A673 (cell line): ENCODE measurements around the gene SMARCA4. TPM values are rescaled to one million over a fixed set of nuclear protein-coding genes. Genes with fewer than 3 reads are reported as not detected.

Experiments
- BruUV-seq: library from RNA; stranded (reverse); fragments of 400-500 nt; replicated peaks from 2 replicates; lab custom pipeline; 2021; lab: Mats Ljungman, UMichigan
- CTCF ChIA-PET: fragments of 300-600 bp; sonication (Branson Sonifier 250); formaldehyde crosslinking; loops from one replicate; lab custom pipeline; 2022; ENCODE audit warnings: antibody characterized with exemption; lab: Charles Lee
- POLR2A ChIA-PET: fragments of 300-600 bp; sonication (Branson Sonifier 250); formaldehyde crosslinking; loops from one replicate; lab custom pipeline; 2022; ENCODE audit warnings: antibody characterized with exemption; ENCODE audit not compliant: low non-redundant PET; lab: Charles Lee
- DNase-seq: peaks from one replicate; pipeline ENCODE4 v3.0.0-alpha.2; 2015; ENCODE audit warnings: low spot score
- H3K27ac ChIP-seq: fragments of 200-600 bp; sonication (generic); 2 replicates; pipeline ENCODE4 v1.5.1; 2016; ENCODE audit warnings: mixed run types, low read depth, mild to moderate bottlenecking, mixed read lengths, antibody characterized with exemption, low read length; ENCODE audit not compliant: poor library complexity, severe bottlenecking
- H3K27me3 ChIP-seq: fragments of 200-600 bp; sonication (generic); replicated peaks from 2 replicates; pipeline ENCODE4 v1.6.1; 2017; ENCODE audit warnings: mixed run types, low read depth, mild to moderate bottlenecking, mixed read lengths, antibody characterized with exemption, low read length; ENCODE audit not compliant: insufficient read depth, poor library complexity
- H3K36me3 ChIP-seq: fragments of 200-600 bp; sonication (generic); 2 replicates; pipeline ENCODE4 v1.6.1; 2016; ENCODE audit warnings: mixed run types, mild to moderate bottlenecking, mixed read lengths, antibody characterized with exemption, low read length; ENCODE audit not compliant: insufficient read depth, poor library complexity, severe bottlenecking
- H3K4me1 ChIP-seq: fragments of 200-600 bp; sonication (generic); 2 replicates; pipeline ENCODE4 v1.6.1; 2017; ENCODE audit warnings: mixed run types, mild to moderate bottlenecking, mixed read lengths, antibody characterized with exemption, low read length; ENCODE audit not compliant: insufficient read depth, poor library complexity, severe bottlenecking
- H3K4me3 ChIP-seq: fragments of 200-600 bp; sonication (generic); 2 replicates; pipeline ENCODE4 v1.5.1; 2016; ENCODE audit warnings: low read depth, mixed run types, mild to moderate bottlenecking, mixed read lengths, low read length; ENCODE audit not compliant: poor library complexity, severe bottlenecking
- H3K9me3 ChIP-seq: fragments of 200-600 bp; sonication (generic); 2 replicates; pipeline ENCODE4 v1.6.1; 2016; ENCODE audit warnings: mixed run types, low read depth, mild to moderate bottlenecking, mixed read lengths, antibody characterized with exemption, low read length; ENCODE audit not compliant: poor library complexity, severe bottlenecking
- EZH2 ChIP-seq: fragments of 200-600 bp; sonication (generic); IDR thresholded peaks from 2 replicates; pipeline ENCODE4 v1.6.1; 2017; ENCODE audit warnings: borderline replicate concordance, low read depth, mild to moderate bottlenecking, mixed read lengths, antibody characterized with exemption, low read length; ENCODE audit not compliant: poor library complexity, severe bottlenecking
- intact Hi-C: fragments of 100-400 bp; cut with micrococcal nuclease; formaldehyde crosslinking; loops from one replicate; pipeline ENCODE4 v1.10.0; 2022; ENCODE audit not compliant: unreplicated experiment
- total RNA-seq: library from RNA; stranded (reverse); gene quantifications from 2 replicates; pipeline ENCODE4 v1.2.3, GENCODE V29; 2021
- TF ChIP-seq, protein P1 (sequence below): fragments of 300-800, 200-600 bp; sonication (generic); conservative IDR thresholded peaks from 2 replicates; pipeline ENCODE4 v1.5.1; 2017; ENCODE audit warnings: low read depth, mild to moderate bottlenecking, antibody characterized with exemption, low read length, moderate library complexity, mixed read lengths

Gene SMARCA4
- total RNA-seq, 1 experiment from 2014 or later = 307 TPM

DNA sequence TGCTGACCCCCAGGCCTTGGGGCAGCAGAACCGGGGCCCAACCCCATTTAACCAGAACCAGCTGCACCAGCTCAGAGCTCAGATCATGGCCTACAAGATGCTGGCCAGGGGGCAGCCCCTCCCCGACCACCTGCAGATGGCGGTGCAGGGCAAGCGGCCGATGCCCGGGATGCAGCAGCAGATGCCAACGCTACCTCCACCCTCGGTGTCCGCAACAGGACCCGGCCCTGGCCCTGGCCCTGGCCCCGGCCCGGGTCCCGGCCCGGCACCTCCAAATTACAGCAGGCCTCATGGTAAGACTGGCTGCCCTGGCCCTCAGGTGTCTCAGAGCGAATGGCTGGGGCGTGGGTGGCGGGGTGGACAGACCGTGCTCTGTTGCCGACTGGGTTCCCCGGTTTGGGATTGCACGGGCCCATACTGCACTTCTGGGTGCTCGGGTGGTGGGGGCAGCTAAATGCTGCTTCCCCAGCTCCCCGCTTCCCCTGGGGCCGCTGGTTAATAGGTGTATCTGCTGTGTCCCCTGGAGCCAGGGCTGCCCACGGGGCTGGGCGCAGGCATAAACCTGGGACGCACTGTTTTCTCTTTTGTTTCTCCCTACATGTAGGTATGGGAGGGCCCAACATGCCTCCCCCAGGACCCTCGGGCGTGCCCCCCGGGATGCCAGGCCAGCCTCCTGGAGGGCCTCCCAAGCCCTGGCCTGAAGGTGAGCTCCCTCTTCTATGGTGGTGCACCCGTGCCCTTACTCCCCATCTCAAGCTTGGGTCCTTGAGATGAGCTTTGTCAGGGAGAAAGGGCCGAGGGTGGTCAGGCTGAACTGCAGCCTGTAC lies 25.7 kb downstream of the SMARCA4 start:
- no peak overlapping the region for H3K4me3 ChIP-seq
- intact Hi-C loops = no loop called here
- H3K27ac ChIP-seq = no peak overlapping the region
- H3K9me3 ChIP-seq = no peaks in the 10 kb centered on the region
- TF ChIP-seq, protein P1, sequence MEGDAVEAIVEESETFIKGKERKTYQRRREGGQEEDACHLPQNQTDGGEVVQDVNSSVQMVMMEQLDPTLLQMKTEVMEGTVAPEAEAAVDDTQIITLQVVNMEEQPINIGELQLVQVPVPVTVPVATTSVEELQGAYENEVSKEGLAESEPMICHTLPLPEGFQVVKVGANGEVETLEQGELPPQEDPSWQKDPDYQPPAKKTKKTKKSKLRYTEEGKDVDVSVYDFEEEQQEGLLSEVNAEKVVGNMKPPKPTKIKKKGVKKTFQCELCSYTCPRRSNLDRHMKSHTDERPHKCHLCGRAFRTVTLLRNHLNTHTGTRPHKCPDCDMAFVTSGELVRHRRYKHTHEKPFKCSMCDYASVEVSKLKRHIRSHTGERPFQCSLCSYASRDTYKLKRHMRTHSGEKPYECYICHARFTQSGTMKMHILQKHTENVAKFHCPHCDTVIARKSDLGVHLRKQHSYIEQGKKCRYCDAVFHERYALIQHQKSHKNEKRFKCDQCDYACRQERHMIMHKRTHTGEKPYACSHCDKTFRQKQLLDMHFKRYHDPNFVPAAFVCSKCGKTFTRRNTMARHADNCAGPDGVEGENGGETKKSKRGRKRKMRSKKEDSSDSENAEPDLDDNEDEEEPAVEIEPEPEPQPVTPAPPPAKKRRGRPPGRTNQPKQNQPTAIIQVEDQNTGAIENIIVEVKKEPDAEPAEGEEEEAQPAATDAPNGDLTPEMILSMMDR = no peak
- TF ChIP-seq EZH2 = no peak
- ChIA-PET CTCF (no interaction called here), POLR2A (interaction anchor here (0.7 kb wide), 1 partner anchor 22 kb away, joined by 3 read pairs; no protein-coding TSS in a partner anchor)
- no peak for DNase-seq
- H3K4me1 ChIP-seq = no peaks in the 10 kb centered on the region
- H3K36me3 ChIP-seq = peaks cover 66% of the 10 kb centered on the region
- no peaks in the 10 kb centered on the region for H3K27me3 ChIP-seq
- TSS peak; percentile 54 for BruUV-seq

DNA sequence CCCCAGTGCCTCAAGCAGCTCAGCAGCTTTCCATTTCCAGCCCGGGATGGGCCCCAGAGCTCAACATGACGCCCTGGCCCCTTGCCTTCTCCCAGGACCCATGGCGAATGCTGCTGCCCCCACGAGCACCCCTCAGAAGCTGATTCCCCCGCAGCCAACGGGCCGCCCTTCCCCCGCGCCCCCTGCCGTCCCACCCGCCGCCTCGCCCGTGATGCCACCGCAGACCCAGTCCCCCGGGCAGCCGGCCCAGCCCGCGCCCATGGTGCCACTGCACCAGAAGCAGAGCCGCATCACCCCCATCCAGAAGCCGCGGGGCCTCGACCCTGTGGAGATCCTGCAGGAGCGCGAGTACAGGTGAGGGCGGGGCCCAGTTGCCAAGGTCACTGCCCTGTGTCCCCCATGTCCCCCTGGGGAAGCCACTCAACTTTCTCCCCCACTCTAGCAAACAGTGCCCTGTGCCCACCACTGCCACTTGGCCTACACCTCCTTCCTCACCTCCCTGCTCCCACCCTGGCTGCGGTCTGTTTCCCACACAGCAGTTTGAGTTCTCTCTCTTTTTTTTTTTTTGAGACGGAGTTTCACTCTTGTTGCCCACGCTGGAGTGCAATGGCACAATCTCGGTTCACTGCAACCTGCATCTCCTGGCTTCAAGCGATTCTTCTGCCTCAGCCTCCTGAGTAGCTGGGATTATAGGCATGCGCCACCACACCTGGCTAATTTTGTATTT lies 26.9 kb downstream of the SMARCA4 start:
- no TSS peak for BruUV-seq
- ChIA-PET POLR2A (no interaction called here), CTCF (no interaction called here)
- H3K4me3 ChIP-seq = no peak overlapping the region
- no peaks in the 10 kb centered on the region for H3K9me3 ChIP-seq
- H3K27ac ChIP-seq = no peak overlapping the region
- no peak for DNase-seq
- H3K36me3 ChIP-seq = peaks cover 68% of the 10 kb centered on the region
- TF ChIP-seq, protein P1 = no peak
- no peak for TF ChIP-seq EZH2
- no peaks in the 10 kb centered on the region for H3K27me3 ChIP-seq
- intact Hi-C loops = no loop called here
- no peaks in the 10 kb centered on the region for H3K4me1 ChIP-seq

DNA sequence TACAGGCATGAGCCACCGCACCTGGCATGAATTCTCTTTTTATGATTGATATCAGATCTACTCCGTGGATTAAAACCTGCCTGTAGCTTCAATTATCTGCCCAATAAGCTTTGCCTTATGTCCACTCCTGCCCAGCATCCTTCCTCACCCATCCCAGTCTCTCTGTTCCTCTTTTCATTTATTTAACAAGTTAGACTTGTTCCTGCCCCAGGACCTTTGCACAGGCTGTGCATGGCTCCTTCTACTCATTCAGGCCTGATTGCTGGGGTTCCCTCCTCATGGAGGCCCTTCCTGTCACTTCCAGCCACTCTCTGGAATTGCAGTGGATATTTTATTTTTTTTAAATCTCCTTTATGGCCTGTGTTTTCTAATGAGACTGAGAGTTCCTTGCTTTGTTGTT lies 27.6 kb downstream of the SMARCA4 start:
- Histone ChIP-seq H3K9me3 (no peaks in the 10 kb centered on the region), H3K27me3 (no peaks in the 10 kb centered on the region), H3K4me1 (no peaks in the 10 kb centered on the region), H3K4me3 (no peak overlapping the region), H3K27ac (no peak overlapping the region), H3K36me3 (peaks cover 68% of the 10 kb centered on the region)
- intact Hi-C loops = no loop called here
- CTCF ChIA-PET = no interaction called here
- TF ChIP-seq, protein P1 = no peak
- no peak for TF ChIP-seq EZH2
- BruUV-seq = no TSS peak
- POLR2A ChIA-PET = no interaction called here
- no peak for DNase-seq
